SU-DHL-6 (cell line): Measurements from ENCODE around the gene CTNNBL1.

ENCODE experiments used
- H2AFZ ChIP-seq: fragments of 200-600 bp; sonication (generic); 2 replicates; pipeline ENCODE4 v1.6.1; 2014; ENCODE audit warnings: low read depth, mild to moderate bottlenecking, moderate library complexity, mixed read lengths, antibody characterized with exemption, low read length; ENCODE audit not compliant: severe bottlenecking
- H3F3A ChIP-seq: fragments of 200-600 bp; shearing (Covaris generic); 2 replicates; pipeline ENCODE4 v1.6.0; 2016; ENCODE audit warnings: antibody characterized with exemption, mild to moderate bottlenecking; ENCODE audit not compliant: insufficient read depth
- H3K27ac ChIP-seq: fragments of 200-600 bp; sonication (generic); 2 replicates; pipeline ENCODE4 v1.5.1; 2016; ENCODE audit warnings: low read depth, mild to moderate bottlenecking, low read length, moderate library complexity, mixed read lengths
- H3K27me3 ChIP-seq: fragments of 200-600 bp; sonication (generic), shearing (Covaris generic); 2 replicates; pipeline ENCODE4 v1.6.0; 2014; ENCODE audit warnings: mild to moderate bottlenecking, low read length
- H3K36me3 ChIP-seq: fragments of 200-600 bp; sonication (generic); 2 replicates; pipeline ENCODE4 v1.6.1; 2014; ENCODE audit warnings: mild to moderate bottlenecking, low read length, mixed read lengths
- H3K4me2 ChIP-seq: fragments of 300-600, 200-600 bp; shearing (Covaris generic), sonication (generic); 2 replicates; pipeline ENCODE4 v1.6.0; 2014; ENCODE audit warnings: low read length, low read depth, mild to moderate bottlenecking; ENCODE audit not compliant: poor library complexity, severe bottlenecking
- H3K4me3 ChIP-seq: fragments of 200-600 bp; sonication (generic); 2 replicates; pipeline ENCODE4 v1.5.1; 2014; ENCODE audit warnings: antibody characterized with exemption, low read length, mild to moderate bottlenecking, mixed read lengths; ENCODE audit not compliant: insufficient read depth, poor library complexity, severe bottlenecking
- H3K79me2 ChIP-seq: fragments of 200-600 bp; sonication (generic); 2 replicates; pipeline ENCODE4 v1.6.1; 2014; ENCODE audit warnings: mild to moderate bottlenecking, low read length, moderate library complexity; ENCODE audit not compliant: insufficient read depth
- H3K9ac ChIP-seq: fragments of 200-600 bp; sonication (generic); 2 replicates; pipeline ENCODE4 v1.7.0; 2014; ENCODE audit warnings: mild to moderate bottlenecking, low read length
- H3K9me2 ChIP-seq: fragments of 200-600 bp; sonication (generic); replicated peaks from 2 replicates; pipeline ENCODE4 v1.6.1; 2014; ENCODE audit warnings: low read length; ENCODE audit not compliant: insufficient read depth
- H3K9me3 ChIP-seq: fragments of 200-600 bp; sonication (generic); 2 replicates; pipeline ENCODE4 v1.6.1; 2014; ENCODE audit warnings: low read length, mixed read lengths; ENCODE audit not compliant: insufficient read depth
- H4K20me1 ChIP-seq: fragments of 200-600 bp; sonication (generic); 2 replicates; pipeline ENCODE4 v1.6.1; 2014; ENCODE audit warnings: low read depth, mild to moderate bottlenecking, antibody characterized with exemption, low read length, moderate library complexity, mixed read lengths
- CTCF ChIP-seq: fragments of 200-600 bp; sonication (generic); IDR thresholded peaks from one replicate; pipeline ENCODE4 v1.5.1; 2017; ENCODE audit warnings: antibody characterized with exemption, mild to moderate bottlenecking, low read length, moderate library complexity; ENCODE audit not compliant: insufficient read depth, poor library complexity, severe bottlenecking
- EZH2phosphoT487 ChIP-seq: fragments of 200-600 bp; sonication (generic), shearing (Covaris generic); conservative IDR thresholded peaks from 2 replicates; pipeline ENCODE4 v1.6.1; 2018; ENCODE audit warnings: mild to moderate bottlenecking, antibody characterized with exemption, low read length, moderate library complexity, mixed read lengths

The CTNNBL1 gene

GRCh38 chr20:37749620-37750403, 56.0 kb downstream of the CTNNBL1 start:
- H3K9me3 ChIP-seq, result no peaks in the 10 kb centered on the region
- no peaks in the 10 kb centered on the region for H3K79me2 ChIP-seq
- H3K4me3 ChIP-seq, result no peak overlapping the region
- no peaks in the 10 kb centered on the region for H3K36me3 ChIP-seq
- H4K20me1 ChIP-seq, result no peaks in the 10 kb centered on the region
- no peak for TF ChIP-seq EZH2phosphoT487
- no peak for TF ChIP-seq CTCF
- no peak overlapping the region for H3K4me2 ChIP-seq
- no peaks in the 10 kb centered on the region for H3K27me3 ChIP-seq
- H3K27ac ChIP-seq, result no peak overlapping the region
- no peaks in the 10 kb centered on the region for H3K9me2 ChIP-seq
- no peak overlapping the region for H3K9ac ChIP-seq
- no peak overlapping the region for H2AFZ ChIP-seq
- no peaks in the 10 kb centered on the region for H3F3A ChIP-seq

- Histone ChIP-seq H3K9me3 (no peaks in the 10 kb centered on the region), H3K9ac (no peak overlapping the region), H3K4me3 (no peak overlapping the region), H3K4me2 (no peak overlapping the region), H4K20me1 (no peaks in the 10 kb centered on the region), H3K27ac (no peak overlapping the region), H3K36me3 (no peaks in the 10 kb centered on the region), H2AFZ (no peak overlapping the region), H3K9me2 (no peaks in the 10 kb centered on the region), H3K27me3 (no peaks in the 10 kb centered on the region), H3F3A (no peaks in the 10 kb centered on the region), H3K79me2 (no peaks in the 10 kb centered on the region)
- TF ChIP-seq EZH2phosphoT487, result no peak
- no peak for TF ChIP-seq CTCF
Observed at GRCh38 chr20:37755665-37756064, 61.8 kb downstream of the CTNNBL1 start.

GRCh38 chr20:37756234-37756633, 62.4 kb downstream of the CTNNBL1 start:
- H3K9me2 ChIP-seq, result no peaks in the 10 kb centered on the region
- H4K20me1 ChIP-seq, result no peaks in the 10 kb centered on the region
- H3F3A ChIP-seq, result no peaks in the 10 kb centered on the region
- H3K4me2 ChIP-seq, result no peak overlapping the region
- no peaks in the 10 kb centered on the region for H3K9me3 ChIP-seq
- no peak overlapping the region for H3K27ac ChIP-seq
- TF ChIP-seq EZH2phosphoT487, result no peak
- no peak for TF ChIP-seq CTCF
- H3K27me3 ChIP-seq, result no peaks in the 10 kb centered on the region
- H2AFZ ChIP-seq, result no peak overlapping the region
- H3K9ac ChIP-seq, result no peak overlapping the region
- H3K4me3 ChIP-seq, result no peak overlapping the region
- no peaks in the 10 kb centered on the region for H3K36me3 ChIP-seq
- no peaks in the 10 kb centered on the region for H3K79me2 ChIP-seq
